ENCODE data around the gene PDSS1.
A peak's percentile ranks its signal among the peaks of the same experiment; 100 is the strongest.

PDSS1 gene

GRCh38 chr10:26729395-26729794, 31.9 kb downstream of the PDSS1 start:
- H3K23ac ChIP-seq (ENCODE audit: low read length in 2 of 2), result no peak overlapping the region
- H2BK15ac ChIP-seq (ENCODE audit: low read depth, poor library complexity, severe bottlenecking), result no peak overlapping the region
- no peak overlapping the region for H4K8ac ChIP-seq (ENCODE audit: low read length)
- no peak overlapping the region for H2AK5ac ChIP-seq (ENCODE audit: low read length, severe bottlenecking)
- no peak overlapping the region for H2AFZ ChIP-seq (ENCODE audit: low read depth, low read length)
- no peak overlapping the region for H3K4me2 ChIP-seq (ENCODE audit: low read length, poor library complexity, severe bottlenecking)
- no peak overlapping the region for H3K4ac ChIP-seq (ENCODE audit: low read depth in 1 of 2, low read length in 2 of 2)
- H3K9ac ChIP-seq (ENCODE audit: low read length), result no peak overlapping the region
- H2BK120ac ChIP-seq (ENCODE audit: low read depth, low read length), result no peak overlapping the region
- H3K14ac ChIP-seq (ENCODE audit: low read length in 2 of 2), result no peak overlapping the region
- peaks cover 6% of the 10 kb centered on the region for H3K79me1 ChIP-seq (replicated peaks; ENCODE audit: low read length, poor library complexity, severe bottlenecking)
- H3K4me1 ChIP-seq (ENCODE audit: control insufficient read depth, insufficient read depth, low read depth, low read length), result no peaks in the 10 kb centered on the region
- peaks cover 19 to 52% of the 10 kb centered on the region in 2 experiments for H3K36me3 ChIP-seq (ENCODE audit: control insufficient read depth in 1 of 2, insufficient read depth in 2 of 2, low read depth in 1 of 2, low read length in 2 of 2)
- no peak overlapping the region for H3K18ac ChIP-seq (ENCODE audit: low read depth in 1 of 2, low read length in 2 of 2)
- H3K9me3 ChIP-seq (ENCODE audit: control insufficient read depth, low read length), result no peaks in the 10 kb centered on the region
- no peak overlapping the region for H4K91ac ChIP-seq (ENCODE audit: low read length)
- no peak overlapping the region for H3K4me3 ChIP-seq (ENCODE audit: insufficient read depth in 1 of 2, low read depth in 1 of 2, low read length in 2 of 2)
- no peak overlapping the region for H3K27ac ChIP-seq (ENCODE audit: low read length, poor library complexity, severe bottlenecking)
- DNase-seq, result peak; percentile 17
- H2BK12ac ChIP-seq (ENCODE audit: low read length in 2 of 2), result no peak overlapping the region
- H2BK5ac ChIP-seq (ENCODE audit: low read depth, low read length, poor library complexity, severe bottlenecking), result no peak overlapping the region
- no peaks in the 10 kb centered on the region for H3K27me3 ChIP-seq (ENCODE audit: control insufficient read depth in 1 of 2, insufficient read depth in 1 of 2, low read length in 2 of 2)
- 70% methylated on average over 3 of the region's 4 CpGs for WGBS

GRCh38 chr10:26730552-26730951, 33.1 kb downstream of the PDSS1 start:
- 97% methylated on average over 2 of the region's 2 CpGs for WGBS
- no peak for DNase-seq
- no peaks in the 10 kb centered on the region for H3K27me3 ChIP-seq (ENCODE audit: control insufficient read depth in 1 of 2, insufficient read depth in 1 of 2, low read length in 2 of 2)

GRCh38 chr10:26733750-26734568, 36.5 kb downstream of the PDSS1 start:
- H2BK5ac ChIP-seq (ENCODE audit: low read depth, low read length, poor library complexity, severe bottlenecking), result no peak overlapping the region
- H3K4me1 ChIP-seq (ENCODE audit: control insufficient read depth, insufficient read depth, low read depth, low read length), result no peaks in the 10 kb centered on the region
- no peaks in the 10 kb centered on the region for H3K9me3 ChIP-seq (ENCODE audit: control insufficient read depth, low read length)
- no peak overlapping the region for H2AFZ ChIP-seq (ENCODE audit: low read depth, low read length)
- H3K4me3 ChIP-seq (ENCODE audit: insufficient read depth in 1 of 2, low read depth in 1 of 2, low read length in 2 of 2), result no peak overlapping the region
- H3K23ac ChIP-seq (ENCODE audit: low read length in 2 of 2), result no peak overlapping the region
- H3K4me2 ChIP-seq (ENCODE audit: low read length, poor library complexity, severe bottlenecking), result no peak overlapping the region
- no peak overlapping the region for H3K4ac ChIP-seq (ENCODE audit: low read depth in 1 of 2, low read length in 2 of 2)
- no peak overlapping the region for H3K9ac ChIP-seq (ENCODE audit: low read length)
- WGBS, result 98% methylated on average over 14 of the region's 14 CpGs
- no peak for DNase-seq
- H4K8ac ChIP-seq (ENCODE audit: low read length), result no peak overlapping the region
- H3K27ac ChIP-seq (ENCODE audit: low read length, poor library complexity, severe bottlenecking), result no peak overlapping the region
- H2BK120ac ChIP-seq (ENCODE audit: low read depth, low read length), result no peak overlapping the region
- H2AK5ac ChIP-seq (ENCODE audit: low read length, severe bottlenecking), result no peak overlapping the region
- no peaks in the 10 kb centered on the region for H3K27me3 ChIP-seq (ENCODE audit: control insufficient read depth in 1 of 2, insufficient read depth in 1 of 2, low read length in 2 of 2)
- no peak overlapping the region for H3K18ac ChIP-seq (ENCODE audit: low read depth in 1 of 2, low read length in 2 of 2)
- H3K14ac ChIP-seq (ENCODE audit: low read length in 2 of 2), result no peak overlapping the region
- H3K79me1 ChIP-seq (replicated peaks; ENCODE audit: low read length, poor library complexity, severe bottlenecking), result peaks cover 3% of the 10 kb centered on the region
- peaks cover 26 to 66% of the 10 kb centered on the region in 2 experiments for H3K36me3 ChIP-seq (ENCODE audit: control insufficient read depth in 1 of 2, insufficient read depth in 2 of 2, low read depth in 1 of 2, low read length in 2 of 2)
- no peak overlapping the region for H2BK15ac ChIP-seq (ENCODE audit: low read depth, poor library complexity, severe bottlenecking)
- H2BK12ac ChIP-seq (ENCODE audit: low read length in 2 of 2), result no peak overlapping the region
- H4K91ac ChIP-seq (ENCODE audit: low read length), result no peak overlapping the region

More at GRCh38 chr10:26730552-26730951, 33.1 kb downstream of the PDSS1 start:
- no peak overlapping the region for H3K23ac ChIP-seq (ENCODE audit: low read length in 2 of 2)
- H3K79me1 ChIP-seq (replicated peaks; ENCODE audit: low read length, poor library complexity, severe bottlenecking), result peaks cover 8% of the 10 kb centered on the region
- no peak overlapping the region for H4K8ac ChIP-seq (ENCODE audit: low read length)
- H2BK120ac ChIP-seq (ENCODE audit: low read depth, low read length), result no peak overlapping the region
- H2BK15ac ChIP-seq (ENCODE audit: low read depth, poor library complexity, severe bottlenecking), result no peak overlapping the region
- H3K4me2 ChIP-seq (ENCODE audit: low read length, poor library complexity, severe bottlenecking), result no peak overlapping the region
- no peak overlapping the region for H4K91ac ChIP-seq (ENCODE audit: low read length)
- H3K36me3 ChIP-seq (ENCODE audit: control insufficient read depth in 1 of 2, insufficient read depth in 2 of 2, low read depth in 1 of 2, low read length in 2 of 2), result peaks cover 26 to 50% of the 10 kb centered on the region in 2 experiments
- H3K9ac ChIP-seq (ENCODE audit: low read length), result no peak overlapping the region
- H3K4me3 ChIP-seq (ENCODE audit: insufficient read depth in 1 of 2, low read depth in 1 of 2, low read length in 2 of 2), result no peak overlapping the region
- no peak overlapping the region for H2BK12ac ChIP-seq (ENCODE audit: low read length in 2 of 2)
- no peak overlapping the region for H2BK5ac ChIP-seq (ENCODE audit: low read depth, low read length, poor library complexity, severe bottlenecking)
- H2AK5ac ChIP-seq (ENCODE audit: low read length, severe bottlenecking), result no peak overlapping the region
- no peak overlapping the region for H3K14ac ChIP-seq (ENCODE audit: low read length in 2 of 2)
- no peak overlapping the region for H3K18ac ChIP-seq (ENCODE audit: low read depth in 1 of 2, low read length in 2 of 2)
- H3K4ac ChIP-seq (ENCODE audit: low read depth in 1 of 2, low read length in 2 of 2), result no peak overlapping the region
- no peak overlapping the region for H3K27ac ChIP-seq (ENCODE audit: low read length, poor library complexity, severe bottlenecking)
- no peaks in the 10 kb centered on the region for H3K9me3 ChIP-seq (ENCODE audit: control insufficient read depth, low read length)
- H3K4me1 ChIP-seq (ENCODE audit: control insufficient read depth, insufficient read depth, low read depth, low read length), result no peaks in the 10 kb centered on the region
- no peak overlapping the region for H2AFZ ChIP-seq (ENCODE audit: low read depth, low read length)

GRCh38 chr10:26735435-26735834, 37.9 kb downstream of the PDSS1 start:
- H3K4me1 ChIP-seq (ENCODE audit: control insufficient read depth, insufficient read depth, low read depth, low read length), result no peaks in the 10 kb centered on the region
- H4K8ac ChIP-seq (ENCODE audit: low read length), result no peak overlapping the region
- no peak for DNase-seq
- no peak overlapping the region for H2BK5ac ChIP-seq (ENCODE audit: low read depth, low read length, poor library complexity, severe bottlenecking)
- H3K18ac ChIP-seq (ENCODE audit: low read depth in 1 of 2, low read length in 2 of 2), result no peak overlapping the region
- no peak overlapping the region for H2AK5ac ChIP-seq (ENCODE audit: low read length, severe bottlenecking)
- H2AFZ ChIP-seq (ENCODE audit: low read depth, low read length), result no peak overlapping the region
- no peak overlapping the region for H3K23ac ChIP-seq (ENCODE audit: low read length in 2 of 2)
- 99% methylated on average over 4 of the region's 4 CpGs for WGBS
- H3K4me3 ChIP-seq (ENCODE audit: insufficient read depth in 1 of 2, low read depth in 1 of 2, low read length in 2 of 2), result no peak overlapping the region
- H2BK12ac ChIP-seq (ENCODE audit: low read length in 2 of 2), result no peak overlapping the region
- no peaks in the 10 kb centered on the region for H3K27me3 ChIP-seq (ENCODE audit: control insufficient read depth in 1 of 2, insufficient read depth in 1 of 2, low read length in 2 of 2)
- H2BK15ac ChIP-seq (ENCODE audit: low read depth, poor library complexity, severe bottlenecking), result no peak overlapping the region
- H3K9me3 ChIP-seq (ENCODE audit: control insufficient read depth, low read length), result no peaks in the 10 kb centered on the region
- H3K79me1 ChIP-seq (replicated peaks; ENCODE audit: low read length, poor library complexity, severe bottlenecking), result peaks cover 2% of the 10 kb centered on the region
- no peak overlapping the region for H3K4ac ChIP-seq (ENCODE audit: low read depth in 1 of 2, low read length in 2 of 2)
- H3K27ac ChIP-seq (ENCODE audit: low read length, poor library complexity, severe bottlenecking), result no peak overlapping the region
- H3K14ac ChIP-seq (ENCODE audit: low read length in 2 of 2), result no peak overlapping the region
- no peak overlapping the region for H3K9ac ChIP-seq (ENCODE audit: low read length)
- peaks cover 29 to 65% of the 10 kb centered on the region in 2 experiments for H3K36me3 ChIP-seq (ENCODE audit: control insufficient read depth in 1 of 2, insufficient read depth in 2 of 2, low read depth in 1 of 2, low read length in 2 of 2)
- H3K4me2 ChIP-seq (ENCODE audit: low read length, poor library complexity, severe bottlenecking), result no peak overlapping the region
- H4K91ac ChIP-seq (ENCODE audit: low read length), result no peak overlapping the region
- no peak overlapping the region for H2BK120ac ChIP-seq (ENCODE audit: low read depth, low read length)

Measured in mesenchymal stem cell (in vitro differentiated cells and primary cell).